ENCODE measurements around the gene SMAD9. TPM values are rescaled to one million over a fixed set of nuclear protein-coding genes. Genes with fewer than 3 reads are reported as not detected.

Gene SMAD9
- total RNA-seq, 6 experiments from 2014 or later: 0.80 to 1.5 (median 1.3) TPM

DNA sequence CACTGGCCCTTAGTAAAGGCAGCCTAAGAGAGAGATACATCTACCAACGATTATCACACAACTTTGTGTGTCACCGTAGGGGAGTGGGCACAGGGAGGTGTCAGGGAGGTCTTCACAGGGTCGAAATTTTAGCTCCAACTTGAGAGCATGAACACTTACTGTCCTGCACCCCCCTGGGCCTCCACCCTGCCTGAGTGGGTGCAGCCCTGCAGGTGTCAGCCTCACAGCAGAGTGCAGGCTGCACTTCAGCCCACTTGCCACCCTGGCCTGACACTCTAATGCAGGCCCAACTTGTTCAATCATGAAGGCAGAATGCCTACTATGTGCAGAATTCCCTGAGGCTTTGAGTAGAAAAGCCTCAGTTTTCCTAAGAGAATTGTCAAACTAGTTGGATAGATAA, 4.0 kb upstream of the SMAD9 start:
- Histone ChIP-seq H3K27me3 (no peaks in the 10 kb centered on the region), H3K27ac (no peak overlapping the region), H3K4me1 (peaks cover 0 to 6% (median 0%) of the 10 kb centered on the region in 4 donors), H3K4me3 (no peak overlapping the region), H3K9me3 (no peaks in the 10 kb centered on the region), H3K36me3 (no peaks in the 10 kb centered on the region)
- no peak for DNase-seq
- intact Hi-C loops (cut with DNase I): no loop called here
- TF ChIP-seq, protein P1, sequence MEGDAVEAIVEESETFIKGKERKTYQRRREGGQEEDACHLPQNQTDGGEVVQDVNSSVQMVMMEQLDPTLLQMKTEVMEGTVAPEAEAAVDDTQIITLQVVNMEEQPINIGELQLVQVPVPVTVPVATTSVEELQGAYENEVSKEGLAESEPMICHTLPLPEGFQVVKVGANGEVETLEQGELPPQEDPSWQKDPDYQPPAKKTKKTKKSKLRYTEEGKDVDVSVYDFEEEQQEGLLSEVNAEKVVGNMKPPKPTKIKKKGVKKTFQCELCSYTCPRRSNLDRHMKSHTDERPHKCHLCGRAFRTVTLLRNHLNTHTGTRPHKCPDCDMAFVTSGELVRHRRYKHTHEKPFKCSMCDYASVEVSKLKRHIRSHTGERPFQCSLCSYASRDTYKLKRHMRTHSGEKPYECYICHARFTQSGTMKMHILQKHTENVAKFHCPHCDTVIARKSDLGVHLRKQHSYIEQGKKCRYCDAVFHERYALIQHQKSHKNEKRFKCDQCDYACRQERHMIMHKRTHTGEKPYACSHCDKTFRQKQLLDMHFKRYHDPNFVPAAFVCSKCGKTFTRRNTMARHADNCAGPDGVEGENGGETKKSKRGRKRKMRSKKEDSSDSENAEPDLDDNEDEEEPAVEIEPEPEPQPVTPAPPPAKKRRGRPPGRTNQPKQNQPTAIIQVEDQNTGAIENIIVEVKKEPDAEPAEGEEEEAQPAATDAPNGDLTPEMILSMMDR (IDR thresholded peaks at IDR 0.05): no peak
- TF ChIP-seq POLR2A (IDR thresholded peaks at IDR 0.05): no peak
- no peak for ATAC-seq
- WGBS (ENCODE audit: insufficient coverage, low coverage, low lambda C conversion rate, missing lambda C conversion rate): 43% methylated on average over 3 of the region's 3 CpGs

DNA sequence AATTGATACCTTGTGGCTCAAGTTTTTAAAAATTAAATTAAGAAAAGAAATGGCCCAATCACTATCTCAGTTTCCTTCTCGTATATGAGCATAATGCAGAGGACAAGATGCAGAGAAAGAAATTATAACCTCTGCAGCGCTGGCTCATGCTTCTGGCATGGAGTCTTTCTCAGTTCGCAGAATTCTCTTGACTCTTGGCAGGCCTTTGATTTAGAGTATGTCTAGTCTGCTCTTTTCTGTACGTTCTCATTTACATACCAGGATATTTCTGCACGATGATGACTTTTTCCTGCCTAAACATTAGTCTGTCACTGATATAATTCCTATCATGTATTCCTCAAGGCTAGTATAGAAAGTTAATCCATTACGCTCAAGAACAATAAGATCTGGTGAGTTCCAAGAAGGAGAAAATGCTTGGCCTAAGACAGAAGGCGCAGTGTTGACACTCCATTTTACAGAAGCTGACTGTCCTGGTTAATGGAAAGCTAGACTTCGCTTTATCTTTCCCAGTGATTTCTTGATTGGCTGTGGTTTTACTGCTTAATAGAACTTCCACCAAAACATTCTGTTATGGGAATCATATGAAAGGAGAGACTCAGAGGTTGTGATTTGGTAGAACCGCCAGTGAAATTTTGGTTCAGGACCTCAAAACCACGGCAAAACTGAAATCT, 1.7 kb upstream of the SMAD9 start:
- Histone ChIP-seq H3K27ac (no peak overlapping the region), H3K9me3 (no peaks in the 10 kb centered on the region), H3K27me3 (no peaks in the 10 kb centered on the region), H3K4me3 (no peak overlapping the region), H3K36me3 (no peaks in the 10 kb centered on the region), H3K4me1 (peaks cover 0 to 11% (median 0%) of the 10 kb centered on the region in 4 donors)
- ATAC-seq (no peak), DNase-seq (no peak)
- TF ChIP-seq, protein P1 (IDR thresholded peaks at IDR 0.05): no peak
- no peak for TF ChIP-seq POLR2A (IDR thresholded peaks at IDR 0.05)
- WGBS (ENCODE audit: insufficient coverage, low coverage, low lambda C conversion rate, missing lambda C conversion rate): 82% methylated on average over 10 of the region's 10 CpGs
- intact Hi-C loops (cut with DNase I): no loop called here

DNA sequence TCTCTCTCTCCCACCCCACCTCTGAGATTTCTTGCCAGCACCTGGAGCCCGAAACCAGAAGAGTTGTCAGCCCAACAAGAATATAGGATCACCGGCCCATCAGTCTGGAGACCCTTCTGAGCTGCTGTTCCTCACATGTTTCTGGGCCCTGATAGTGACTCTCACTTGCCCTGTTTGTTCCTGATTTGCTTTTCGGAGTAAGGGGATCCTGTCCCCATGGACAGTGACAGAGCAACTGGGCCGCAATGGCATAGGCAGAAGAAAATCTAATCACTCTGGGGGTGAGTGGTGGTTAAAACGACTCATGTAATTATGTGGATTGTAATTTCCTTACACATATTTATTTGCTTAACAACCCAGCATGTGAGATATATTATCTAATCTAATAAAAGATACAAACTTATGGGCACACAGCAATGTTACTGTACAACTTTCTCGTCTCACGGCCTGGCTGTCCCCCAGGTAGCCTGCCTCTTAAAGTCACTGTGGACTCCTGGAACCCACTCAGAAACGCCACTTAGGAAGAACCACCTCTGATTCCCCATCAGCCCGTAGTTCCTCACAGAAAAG, 663 bp upstream of the SMAD9 start:
- DNase-seq: no peak
- WGBS (ENCODE audit: insufficient coverage, low coverage, low lambda C conversion rate, missing lambda C conversion rate): 80% methylated on average over 6 of the region's 9 CpGs
- no peak for ATAC-seq
- Histone ChIP-seq H3K4me1 (peaks cover 0 to 11% (median 0%) of the 10 kb centered on the region in 4 donors), H3K27me3 (no peaks in the 10 kb centered on the region), H3K36me3 (no peaks in the 10 kb centered on the region), H3K9me3 (no peaks in the 10 kb centered on the region), H3K27ac (no peak overlapping the region), H3K4me3 (peak overlapping the region in 2 of 3 donors; percentile 23 to 50)
- intact Hi-C loops (cut with DNase I): no loop called here
- TF ChIP-seq, protein P1 (IDR thresholded peaks at IDR 0.05): no peak
- TF ChIP-seq POLR2A (IDR thresholded peaks at IDR 0.05): no peak

DNA sequence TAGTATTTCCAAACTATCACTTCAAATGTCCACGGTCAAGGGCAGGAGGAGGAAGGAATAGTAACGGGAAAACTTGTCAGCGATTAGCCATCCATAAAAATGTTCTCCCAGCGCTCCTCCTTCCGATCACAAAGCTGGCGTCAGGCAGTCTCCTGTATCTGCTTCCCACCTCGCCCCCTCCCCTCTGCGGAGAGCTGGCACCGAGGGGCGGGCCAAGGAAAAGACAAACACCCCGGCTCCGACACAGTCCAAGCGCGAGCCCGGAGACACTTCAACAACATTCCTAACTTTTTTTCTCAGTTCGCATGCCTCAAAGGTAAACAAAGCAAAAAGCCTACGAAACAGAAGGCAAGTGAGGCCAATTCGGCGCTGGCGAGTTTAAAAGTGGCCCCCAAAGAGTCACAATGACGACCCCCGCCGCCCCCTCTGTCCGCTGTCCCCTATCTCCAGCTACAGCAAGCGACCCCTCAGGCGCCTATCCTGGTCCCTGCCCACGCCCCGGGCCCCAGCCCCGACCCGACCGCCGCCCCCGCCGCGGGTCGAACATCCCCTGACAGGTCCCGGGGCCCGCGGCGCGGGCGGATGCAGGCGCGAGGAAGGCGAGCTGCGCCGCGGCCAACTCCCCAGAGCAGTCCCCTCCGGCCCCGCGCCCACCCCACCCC, 736 bp downstream of the SMAD9 start:
- Histone ChIP-seq H3K4me3 (peak overlapping the region; percentile 35 to 50 (median 40)), H3K27ac (no peak overlapping the region), H3K9me3 (no peaks in the 10 kb centered on the region), H3K4me1 (peaks cover 0 to 11% (median 0%) of the 10 kb centered on the region in 4 donors), H3K36me3 (no peaks in the 10 kb centered on the region), H3K27me3 (no peaks in the 10 kb centered on the region)
- peak; percentile 63 to 70 (median 65) for ATAC-seq
- intact Hi-C loops (cut with DNase I): no loop called here
- no peak for TF ChIP-seq POLR2A (IDR thresholded peaks at IDR 0.05)
- TF ChIP-seq, protein P1 (IDR thresholded peaks at IDR 0.05): no peak
- WGBS (ENCODE audit: insufficient coverage, low coverage, low lambda C conversion rate, missing lambda C conversion rate): 2% methylated on average over 25 of the region's 51 CpGs
- peak in 1 of 3 donors; percentile 34 for DNase-seq

Data from right lobe of liver (tissue), 6 donors.